ENCODE results near the gene TXN2. TPM values are rescaled to one million over a fixed set of nuclear protein-coding genes. Genes with fewer than 3 reads are reported as not detected.
"Not testable (repeated sequence)": the region's sequence is repeated elsewhere in the genome, so short reads cannot be mapped to it uniquely, and the experiment has no call there.

Gene TXN2
- total RNA-seq, 2 experiments from 2014 or later = 95.5 to 99.1 TPM

- H3K36me3 Mint-ChIP-seq (ENCODE audit: low read depth); ATAC-seq; H3K4me3 Mint-ChIP-seq; H3K9me3 Mint-ChIP-seq (ENCODE audit: low read depth); POLR2A ChIA-PET; H3K27ac Mint-ChIP-seq; DNase-seq; intact Hi-C loops (cut with DNase I, micrococcal nuclease); H3K27me3 Mint-ChIP-seq: not testable (repeated sequence)
- CTCF ChIA-PET = interaction anchor here (0.7 to 1.2 kb wide), 2 partner anchors 41 to 214 kb away, joined by 3 to 4 read pairs; no protein-coding TSS in a partner anchor
- H3K4me1 Mint-ChIP-seq = peaks cover 26% of the 10 kb centered on the region
These were observed 53.5 kb downstream of the TXN2 start for GRCh38 chr22:36427952-36428351.

- ATAC-seq (peak; percentile 82), DNase-seq (peak; percentile 26)
- H3K27me3 Mint-ChIP-seq = no peaks in the 10 kb centered on the region
- H3K27ac Mint-ChIP-seq = peak overlapping the region; percentile 87
- H3K36me3 Mint-ChIP-seq (ENCODE audit: low read depth) = no peaks in the 10 kb centered on the region
- CTCF ChIA-PET = no interaction called here
- H3K4me3 Mint-ChIP-seq = no peak overlapping the region
- H3K4me1 Mint-ChIP-seq = peaks cover 26% of the 10 kb centered on the region
- H3K9me3 Mint-ChIP-seq (ENCODE audit: low read depth) = no peaks in the 10 kb centered on the region
- intact Hi-C loops (cut with DNase I, micrococcal nuclease) = no loop called here
- POLR2A ChIA-PET = no interaction called here
These were observed 55.4 kb downstream of the TXN2 start for GRCh38 chr22:36425977-36426523.

- peak overlapping the region; percentile 21 for H3K4me3 Mint-ChIP-seq
- CTCF ChIA-PET = no interaction called here
- no peaks in the 10 kb centered on the region for H3K36me3 Mint-ChIP-seq (ENCODE audit: low read depth)
- ATAC-seq (no peak), DNase-seq (no peak)
- no peaks in the 10 kb centered on the region for H3K27me3 Mint-ChIP-seq
- H3K4me1 Mint-ChIP-seq = peaks cover 26% of the 10 kb centered on the region
- no peaks in the 10 kb centered on the region for H3K9me3 Mint-ChIP-seq (ENCODE audit: low read depth)
- intact Hi-C loops (cut with DNase I, micrococcal nuclease) = no loop called here
- POLR2A ChIA-PET = no interaction called here
- H3K27ac Mint-ChIP-seq = peak overlapping the region; percentile 87
These were observed 56.4 kb downstream of the TXN2 start for GRCh38 chr22:36424901-36425579.

- H3K36me3 Mint-ChIP-seq (ENCODE audit: low read depth); DNase-seq; POLR2A ChIA-PET; H3K27ac Mint-ChIP-seq; H3K9me3 Mint-ChIP-seq (ENCODE audit: low read depth); intact Hi-C loops (cut with DNase I, micrococcal nuclease); H3K4me3 Mint-ChIP-seq; H3K27me3 Mint-ChIP-seq: not testable (repeated sequence)
- CTCF ChIA-PET = interaction anchor here (0.8 to 1.1 kb wide), 2 partner anchors 13 to 45 kb away, joined by 3 to 5 read pairs; no protein-coding TSS in a partner anchor
- peak; percentile 30 for ATAC-seq
- peaks cover 29% of the 10 kb centered on the region for H3K4me1 Mint-ChIP-seq
These were observed 57.0 kb downstream of the TXN2 start for GRCh38 chr22:36424466-36424865.

- no peak for ATAC-seq
- Mint-ChIP-seq H3K36me3 (ENCODE audit: low read depth) (no peaks in the 10 kb centered on the region), H3K4me1 (peaks cover 33% of the 10 kb centered on the region), H3K9me3 (ENCODE audit: low read depth) (no peaks in the 10 kb centered on the region), H3K4me3 (no peak overlapping the region), H3K27me3 (no peaks in the 10 kb centered on the region), H3K27ac (no peak overlapping the region)
- DNase-seq = no peak
- ChIA-PET CTCF (interaction anchor here (0.8 to 1.4 kb wide), 5 partner anchors 14 to 122 kb away, joined by 3 to 5 read pairs (median 3); no protein-coding TSS in a partner anchor), POLR2A (no interaction called here)
- intact Hi-C loops (cut with DNase I, micrococcal nuclease) = no loop called here
These were observed 57.7 kb downstream of the TXN2 start for GRCh38 chr22:36423461-36424404.

- peaks cover 34% of the 10 kb centered on the region for H3K4me1 Mint-ChIP-seq
- ChIA-PET POLR2A (interaction anchor here (0.7 kb wide), 1 partner anchor 41 kb away, joined by 5 read pairs; no protein-coding TSS in a partner anchor), CTCF (interaction anchor here (0.7 to 1.4 kb wide), 3 partner anchors 16 to 34 kb away, joined by 3 to 4 read pairs (median 3); partner anchors contain the start of gene MYH9)
- intact Hi-C loops (cut with DNase I, micrococcal nuclease) = no loop called here
- no peaks in the 10 kb centered on the region for H3K9me3 Mint-ChIP-seq (ENCODE audit: low read depth)
- ATAC-seq (no peak), DNase-seq (no peak)
- H3K27ac Mint-ChIP-seq = no peak overlapping the region
- H3K36me3 Mint-ChIP-seq (ENCODE audit: low read depth) = no peaks in the 10 kb centered on the region
- H3K27me3 Mint-ChIP-seq = no peaks in the 10 kb centered on the region
- no peak overlapping the region for H3K4me3 Mint-ChIP-seq
These were observed 59.0 kb downstream of the TXN2 start for GRCh38 chr22:36422287-36423014.

- Mint-ChIP-seq H3K27me3 (no peaks in the 10 kb centered on the region), H3K27ac (no peak overlapping the region), H3K9me3 (ENCODE audit: low read depth) (no peaks in the 10 kb centered on the region), H3K4me1 (peaks cover 27% of the 10 kb centered on the region), H3K4me3 (no peak overlapping the region), H3K36me3 (ENCODE audit: low read depth) (no peaks in the 10 kb centered on the region)
- intact Hi-C loops (cut with DNase I, micrococcal nuclease) = no loop called here
- CTCF ChIA-PET = no interaction called here
- DNase-seq (no peak), ATAC-seq (no peak)
- POLR2A ChIA-PET = interaction anchor here (0.6 to 0.7 kb wide), 2 partner anchors 17 to 119 kb away, joined by 3 to 4 read pairs; no protein-coding TSS in a partner anchor
These were observed 61.2 kb downstream of the TXN2 start for GRCh38 chr22:36419912-36420882.

GRCh38 chr22:36419177-36419911, 62.1 kb downstream of the TXN2 start:
- ChIA-PET CTCF (no interaction called here), POLR2A (no interaction called here)
- H3K4me1 Mint-ChIP-seq = peaks cover 18% of the 10 kb centered on the region
- peak overlapping the region; percentile 79 for H3K27ac Mint-ChIP-seq
- intact Hi-C loops (cut with DNase I, micrococcal nuclease) = no loop called here
- H3K4me3 Mint-ChIP-seq = peak overlapping the region; percentile 35
- DNase-seq (no peak), ATAC-seq (peak; percentile 43)
- no peaks in the 10 kb centered on the region for H3K9me3 Mint-ChIP-seq (ENCODE audit: low read depth)
- no peaks in the 10 kb centered on the region for H3K27me3 Mint-ChIP-seq
- H3K36me3 Mint-ChIP-seq (ENCODE audit: low read depth) = no peaks in the 10 kb centered on the region

GRCh38 chr22:36417281-36417686, 64.2 kb downstream of the TXN2 start:
- no peak overlapping the region for H3K4me3 Mint-ChIP-seq
- intact Hi-C loops (cut with DNase I, micrococcal nuclease) = no loop called here
- peak; percentile 59 for ATAC-seq
- peaks cover 13% of the 10 kb centered on the region for H3K4me1 Mint-ChIP-seq
- CTCF ChIA-PET = no interaction called here
- DNase-seq = peak; percentile 22
- POLR2A ChIA-PET = no interaction called here
- H3K9me3 Mint-ChIP-seq (ENCODE audit: low read depth) = no peaks in the 10 kb centered on the region
- no peaks in the 10 kb centered on the region for H3K27me3 Mint-ChIP-seq
- H3K27ac Mint-ChIP-seq = no peak overlapping the region
- no peaks in the 10 kb centered on the region for H3K36me3 Mint-ChIP-seq (ENCODE audit: low read depth)
